Choroid plexus epithelial cell (primary cell): ENCODE measurements around the gene CABCOCO1.
A peak's percentile ranks its signal among the peaks of the same experiment; 100 is the strongest.

Experiments used
- DNase-seq: peaks from one replicate; pipeline ENCODE4 v3.0.0-alpha.2; 2010; ENCODE audit warnings: low read depth
- H3K4me3 ChIP-seq: 2 replicates; pipeline ENCODE4 v1.5.1; 2011; ENCODE audit warnings: low read depth, mild to moderate bottlenecking, control low read depth, low read length, moderate library complexity
- TF ChIP-seq, protein P1 (sequence below): conservative IDR thresholded peaks from 2 replicates; pipeline ENCODE4 v1.5.1; 2011; ENCODE audit warnings: low read depth, mild to moderate bottlenecking, control low read depth, inconsistent platforms, low read length, moderate library complexity

The CABCOCO1 gene

DNA sequence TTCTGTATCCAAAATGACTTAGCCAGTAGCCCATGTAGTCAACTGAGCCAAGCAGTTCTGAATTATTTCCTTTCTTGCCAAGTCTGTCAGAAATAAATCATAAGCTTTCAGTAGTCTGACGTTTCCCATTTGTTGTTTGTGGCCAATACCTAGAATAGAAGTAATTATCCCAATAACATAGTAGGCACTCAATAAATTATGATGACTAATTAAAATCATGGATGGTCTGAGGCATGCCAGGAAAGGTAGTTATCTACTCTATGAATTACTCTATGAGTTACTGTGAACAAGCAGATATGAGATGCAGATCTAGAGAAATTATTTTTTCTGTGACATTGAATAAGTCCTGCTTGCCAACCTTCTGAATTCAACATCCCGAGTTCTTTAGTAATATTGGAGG is 2.3 kb downstream of the CABCOCO1 start:
- no peak overlapping the region for H3K4me3 ChIP-seq
- no peak for DNase-seq
- TF ChIP-seq, protein P1, sequence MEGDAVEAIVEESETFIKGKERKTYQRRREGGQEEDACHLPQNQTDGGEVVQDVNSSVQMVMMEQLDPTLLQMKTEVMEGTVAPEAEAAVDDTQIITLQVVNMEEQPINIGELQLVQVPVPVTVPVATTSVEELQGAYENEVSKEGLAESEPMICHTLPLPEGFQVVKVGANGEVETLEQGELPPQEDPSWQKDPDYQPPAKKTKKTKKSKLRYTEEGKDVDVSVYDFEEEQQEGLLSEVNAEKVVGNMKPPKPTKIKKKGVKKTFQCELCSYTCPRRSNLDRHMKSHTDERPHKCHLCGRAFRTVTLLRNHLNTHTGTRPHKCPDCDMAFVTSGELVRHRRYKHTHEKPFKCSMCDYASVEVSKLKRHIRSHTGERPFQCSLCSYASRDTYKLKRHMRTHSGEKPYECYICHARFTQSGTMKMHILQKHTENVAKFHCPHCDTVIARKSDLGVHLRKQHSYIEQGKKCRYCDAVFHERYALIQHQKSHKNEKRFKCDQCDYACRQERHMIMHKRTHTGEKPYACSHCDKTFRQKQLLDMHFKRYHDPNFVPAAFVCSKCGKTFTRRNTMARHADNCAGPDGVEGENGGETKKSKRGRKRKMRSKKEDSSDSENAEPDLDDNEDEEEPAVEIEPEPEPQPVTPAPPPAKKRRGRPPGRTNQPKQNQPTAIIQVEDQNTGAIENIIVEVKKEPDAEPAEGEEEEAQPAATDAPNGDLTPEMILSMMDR = no peak

DNA sequence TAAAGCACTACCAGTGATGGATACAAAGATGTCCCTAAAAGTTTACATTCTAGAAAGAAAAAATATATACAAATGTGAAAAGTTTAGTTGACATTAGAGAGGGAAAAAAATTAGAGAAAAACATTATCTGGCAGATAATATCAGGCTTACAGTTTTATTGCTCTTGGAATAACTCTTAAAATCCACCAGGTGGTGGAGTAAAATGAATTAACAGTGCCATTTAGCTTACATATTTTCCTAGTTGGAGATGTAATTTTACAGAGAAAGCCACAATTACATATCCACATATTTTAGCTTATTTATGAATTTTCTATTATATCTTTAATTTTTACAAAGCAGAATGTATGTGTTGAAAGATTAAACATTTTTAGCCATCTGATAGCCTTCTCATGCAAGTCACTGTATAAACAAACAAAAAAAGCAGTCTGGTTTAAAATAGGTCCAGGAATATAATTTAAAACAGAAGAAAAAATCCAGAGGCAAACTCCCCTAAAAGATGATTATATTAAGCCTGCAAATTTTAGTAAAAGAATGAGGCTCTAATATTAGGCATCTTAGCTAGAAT is 6.5 kb downstream of the CABCOCO1 start:
- peak; percentile 17 for DNase-seq

DNA sequence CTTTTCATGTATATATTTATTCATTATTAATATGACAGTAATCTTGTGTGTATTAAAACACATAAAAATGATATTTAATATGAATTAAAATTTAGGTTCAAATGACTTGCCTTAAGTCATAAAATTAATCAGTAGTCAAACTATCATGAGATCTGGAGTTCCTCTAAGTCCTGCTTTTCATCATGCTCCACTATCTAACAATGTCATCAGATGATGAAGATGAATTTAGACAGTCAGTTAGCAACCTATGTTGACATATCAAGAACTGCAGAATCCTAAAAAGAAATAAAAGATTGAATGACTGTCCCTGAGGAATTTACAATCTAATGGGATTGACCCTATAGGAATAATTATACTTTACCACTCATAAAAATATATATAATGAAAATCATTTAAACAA is 7.1 kb downstream of the CABCOCO1 start:
- TF ChIP-seq, protein P1 = no peak
- H3K4me3 ChIP-seq = no peak overlapping the region
- no peak for DNase-seq

More for the DNA sequence above, 6.5 kb downstream of the CABCOCO1 start:
- H3K4me3 ChIP-seq = no peak overlapping the region
- TF ChIP-seq, protein P1 = no peak

- no peak overlapping the region for H3K4me3 ChIP-seq
- TF ChIP-seq, protein P1 = no peak
- DNase-seq = no peak
Observed at GRCh38 chr10:61673360-61673759, 10.6 kb downstream of the CABCOCO1 start.

DNA sequence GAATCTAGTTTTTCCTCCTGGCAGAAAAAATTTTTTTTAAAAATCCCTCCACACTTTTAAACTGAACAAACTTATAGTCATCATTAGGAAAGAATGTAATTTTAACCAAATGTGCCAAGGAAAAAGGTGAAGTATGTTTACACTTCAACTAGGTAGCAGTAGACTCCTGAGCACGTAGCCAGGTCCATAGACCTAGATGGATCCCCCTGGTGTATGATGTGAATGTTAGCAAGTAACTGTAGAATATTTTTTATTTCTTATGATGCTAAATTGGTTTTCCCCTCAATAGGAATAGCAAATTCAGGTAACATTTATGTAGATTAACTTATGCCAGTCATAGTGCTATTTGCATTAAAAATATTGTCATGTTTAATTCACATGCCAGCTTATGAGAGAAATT is 19.6 kb downstream of the CABCOCO1 start:
- DNase-seq = peak; percentile 5
- TF ChIP-seq, protein P1 = no peak
- no peak overlapping the region for H3K4me3 ChIP-seq

GRCh38 chr10:61683319-61683718 is 20.6 kb downstream of the CABCOCO1 start:
- H3K4me3 ChIP-seq = no peak overlapping the region
- DNase-seq = no peak
- TF ChIP-seq, protein P1 = no peak

DNA sequence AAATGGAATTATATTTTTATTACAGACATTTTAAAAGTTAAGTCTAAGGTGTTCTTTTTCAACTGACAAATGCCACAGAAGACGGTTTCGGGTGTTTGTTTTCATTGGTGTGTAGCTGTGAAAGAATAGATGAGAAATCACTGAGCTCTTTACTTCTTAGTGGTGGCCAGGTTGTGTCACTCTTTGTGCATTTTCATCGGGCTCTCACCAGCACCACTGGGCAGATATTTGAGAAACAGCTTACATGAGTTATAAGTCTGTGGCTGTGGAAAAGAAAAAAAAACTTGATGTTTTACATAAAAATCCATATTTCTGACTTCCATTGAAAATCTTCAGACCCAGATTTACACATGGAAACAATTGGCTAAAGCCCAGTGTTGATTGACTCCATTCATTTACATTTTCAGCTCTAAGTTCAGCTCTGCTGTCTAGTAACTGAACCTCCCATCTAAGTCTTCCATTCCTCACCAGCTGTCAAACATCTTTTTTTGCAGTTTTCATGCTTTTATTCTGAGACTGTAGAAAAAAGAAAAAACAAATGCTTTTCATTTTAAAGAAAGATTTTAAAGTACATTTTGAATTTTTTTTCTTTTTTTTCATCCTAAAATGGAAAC is 22.3 kb downstream of the CABCOCO1 start:
- no peak for DNase-seq
- no peak overlapping the region for H3K4me3 ChIP-seq
- TF ChIP-seq, protein P1 = no peak
